RWPE1 (cell line): Measurements from ENCODE around the gene SOX3.

Experiments
- CTCF ChIA-PET: fragments of 350-600 bp; sonication (Branson Sonifier 250); formaldehyde crosslinking; extraction: SDS; loops from one replicate; lab custom pipeline; 2021; lab: Yijun Ruan, JAX
- POLR2A ChIA-PET: fragments of 400-600 bp; formaldehyde crosslinking; extraction: SDS; loops from one replicate; lab custom pipeline; 2020; ENCODE audit warnings: antibody characterized with exemption; ENCODE audit not compliant: low non-redundant PET; lab: Yijun Ruan, JAX
- DNase-seq: peaks from one replicate; pipeline ENCODE4 v3.0.0; 2012; ENCODE audit warnings: low spot score
- H3K27ac ChIP-seq: fragments of 450-650 bp; 2 replicates; pipeline ENCODE4 v1.5.1; 2017
- CTCF ChIP-seq: fragments of 450-650 bp; conservative IDR thresholded peaks from 2 replicates; pipeline ENCODE4 v1.5.1; 2017; ENCODE audit warnings: low read depth, mild to moderate bottlenecking

Gene SOX3

GRCh38 chrX:140477987-140478386 lies 26.9 kb downstream of the SOX3 start:
- TF ChIP-seq CTCF, result no peak
- DNase-seq, result no peak
- no peak overlapping the region for H3K27ac ChIP-seq
- ChIA-PET POLR2A (no interaction called here), CTCF (no interaction called here)

- TF ChIP-seq CTCF, result no peak
- CTCF ChIA-PET, result no interaction called here
- no peak for DNase-seq
- H3K27ac ChIP-seq, result no peak overlapping the region
- POLR2A ChIA-PET, result no interaction called here
Measured at GRCh38 chrX:140475025-140475424, 29.8 kb downstream of the SOX3 start.

GRCh38 chrX:140467211-140467610 lies 37.7 kb downstream of the SOX3 start:
- no peak for TF ChIP-seq CTCF
- ChIA-PET POLR2A (no interaction called here), CTCF (no interaction called here)
- no peak overlapping the region for H3K27ac ChIP-seq
- DNase-seq, result no peak
